Liver (tissue), 10 donors: ENCODE data around the gene GPBP1L1. TPM values are rescaled to one million over a fixed set of nuclear protein-coding genes. Genes with fewer than 3 reads are reported as not detected.

Experiments
- DNase-seq: peaks from one replicate; pipeline ENCODE4 v3.0.0-alpha.2; 2017; ENCODE audit warnings: low spot score
- H3K27ac ChIP-seq, 2 donors: one replicate each; pipeline ENCODE4 v1.7.0; 2013; ENCODE audit warnings: inconsistent platforms in 2 of 2, low read length in 2 of 2, control low read depth in 1 of 2, low read depth in 1 of 2, mild to moderate bottlenecking in 1 of 2
- H3K27me3 ChIP-seq, 4 donors: one replicate each; pipeline versions ENCODE4 v1.6.1 to v1.7.0; 2013; ENCODE audit warnings: low read length in 3 of 4, inconsistent platforms in 1 of 4, mild to moderate bottlenecking in 1 of 4, moderate library complexity in 1 of 4; ENCODE audit not compliant: control insufficient read depth in 4 of 4, insufficient read depth in 4 of 4
- H3K36me3 ChIP-seq, 4 donors: one replicate each; pipeline versions ENCODE4 v1.6.1 to v1.7.0; 2013; ENCODE audit warnings: low read length in 3 of 4, mild to moderate bottlenecking in 3 of 4, low read depth in 1 of 4, moderate library complexity in 1 of 4; ENCODE audit not compliant: control insufficient read depth in 4 of 4, insufficient read depth in 3 of 4
- H3K4me1 ChIP-seq, 4 donors: one replicate each; pipeline versions ENCODE4 v1.6.1 to v1.7.0; 2013; ENCODE audit warnings: low read length in 3 of 4, mild to moderate bottlenecking in 3 of 4, moderate library complexity in 1 of 4; ENCODE audit not compliant: control insufficient read depth in 4 of 4, insufficient read depth in 4 of 4
- H3K4me3 ChIP-seq, 3 donors: one replicate each; pipeline versions ENCODE4 v1.6.1 to v1.7.0; 2013; ENCODE audit warnings: low read length in 3 of 3, control low read depth in 1 of 3, low read depth in 1 of 3, mild to moderate bottlenecking in 1 of 3
- H3K9ac ChIP-seq, 2 donors: one replicate each; pipeline ENCODE4 v1.7.0; 2013; ENCODE audit warnings: low read length in 2 of 2, mild to moderate bottlenecking in 2 of 2, moderate library complexity in 2 of 2, control low read depth in 1 of 2, low read depth in 1 of 2
- H3K9me3 ChIP-seq, 4 donors: one replicate each; pipeline versions ENCODE4 v1.6.1 to v1.7.0; 2013; ENCODE audit warnings: low read length in 3 of 4; ENCODE audit not compliant: control insufficient read depth in 4 of 4
- ATF3 ChIP-seq: IDR thresholded peaks from 2 replicates; pipeline ENCODE4 v1.6.1; 2016; ENCODE audit warnings: antibody characterized with exemption
- CTCF ChIP-seq: fragments of 150-350 bp; IDR thresholded peaks from 2 replicates; pipeline ENCODE4 v1.5.1; 2017; ENCODE audit warnings: improper control_type of control experiment, low read depth, low read length; ENCODE audit not compliant: missing input control
- FOXA1 ChIP-seq: IDR thresholded peaks from 2 replicates; pipeline ENCODE4 v1.6.1; 2016; ENCODE audit warnings: antibody characterized with exemption
- GABPA ChIP-seq, 2 donors: IDR thresholded peaks in 1 of 2; conservative IDR thresholded peaks in 1 of 2; 2 replicates each; pipeline ENCODE4 v1.6.1; 2016; ENCODE audit warnings: antibody characterized with exemption in 2 of 2, mild to moderate bottlenecking in 1 of 2, moderate library complexity in 1 of 2
- HNF4G ChIP-seq: IDR thresholded peaks from 2 replicates; pipeline ENCODE4 v1.6.1; 2016; ENCODE audit warnings: antibody characterized with exemption
- JUND ChIP-seq, 2 donors: IDR thresholded peaks; 2 replicates each; pipeline ENCODE4 v1.6.1; 2016; ENCODE audit warnings: antibody characterized with exemption in 2 of 2
- MAX ChIP-seq: IDR thresholded peaks from 2 replicates; pipeline ENCODE4 v1.6.1; 2016; ENCODE audit warnings: antibody characterized with exemption
- NR2F2 ChIP-seq: IDR thresholded peaks from 2 replicates; pipeline ENCODE4 v1.6.1; 2016; ENCODE audit warnings: antibody characterized with exemption
- RAD21 ChIP-seq, 2 donors: IDR thresholded peaks; 2 replicates each; pipeline ENCODE4 v1.6.1; 2016; ENCODE audit warnings: antibody characterized with exemption in 2 of 2, mild to moderate bottlenecking in 2 of 2
- REST ChIP-seq: IDR thresholded peaks from 2 replicates; pipeline ENCODE4 v1.6.1; 2016; ENCODE audit warnings: antibody characterized with exemption, mild to moderate bottlenecking
- SP1 ChIP-seq: IDR thresholded peaks from 2 replicates; pipeline ENCODE4 v1.6.1; 2018; ENCODE audit warnings: antibody characterized with exemption, mild to moderate bottlenecking
- TAF1 ChIP-seq: conservative IDR thresholded peaks from 2 replicates; pipeline ENCODE4 v1.6.1; 2016; ENCODE audit warnings: antibody characterized with exemption, mild to moderate bottlenecking
- ZBTB33 ChIP-seq: IDR thresholded peaks from 2 replicates; pipeline ENCODE4 v1.6.1; 2016; ENCODE audit warnings: antibody characterized with exemption
- WGBS: extraction: QIAGEN DNeasy Blood & Tissue Kit; methylation state at CpG from one replicate; pipeline ENCODE4 v1.1.7; 2013; 5-methylcytosine and 5-hydroxymethylcytosine counted together
- polyA plus RNA-seq, 2 donors: library from polyadenylated mRNA; stranded (reverse) in 1 of 2; unstranded in 1 of 2; fragments of 200-250 nt in 1 of 2; fragments of >200 nt in 1 of 2; fragmentation: Nextera tagmentation in 1 of 2; extraction: Ambion mirVana in 1 of 2; gene quantifications; one replicate each; pipeline versions ENCODE4 v1.2.1 to v1.2.3, GENCODE V29; 2013 to 2015
- small RNA-seq: library from RNA; depleted of rRNA; stranded (forward); fragments of <200 nt; gene quantifications from one replicate; pipeline ENCODE3, GENCODE V24; 2014
- total RNA-seq, 2 donors: library from RNA; depleted of rRNA; stranded (reverse); fragments of >200 nt; gene quantifications; one replicate each; pipeline ENCODE4 v1.2.3, GENCODE V29; 2014
- donor health status: healthy.
- donor health status: healthy.
- donor health status: healthy.
- donor health status: healthy.
- donor health status: healthy.

Gene GPBP1L1
- total and polyA plus RNA-seq, 4 donors = 24.8 to 86.7 (median 53.5) TPM

- WGBS = under 1% methylated on average over 40 of the region's 41 CpGs
Observed at GRCh38 chr1:45583666-45584350, 102.5 kb downstream of the GPBP1L1 start, which contains the start of gene NASP. Gene NASP (plus strand): TSS chr1:45584041. CDS start chr1:45584147, 106 bp downstream.

GRCh38 chr1:45583264-45583665 lies 103.1 kb downstream of the GPBP1L1 start:
- under 1% methylated on average over 19 of the region's 19 CpGs for WGBS

More at GRCh38 chr1:45583666-45584350, 102.5 kb downstream of the GPBP1L1 start, which contains the start of gene NASP:
- peak; percentile 94 for DNase-seq
- Histone ChIP-seq H3K9me3 (no peaks in the 10 kb centered on the region), H3K4me3 (peak within 1 kb of the TSS; percentile 80 to 88 (median 80)), H3K9ac (peak within 1 kb of the TSS; percentile 87 to 96), H3K4me1 (peaks cover 9 to 23% (median 19%) of the 10 kb centered on the region in 4 donors), H3K27me3 (no peaks in the 10 kb centered on the region), H3K36me3 (no peaks in the 10 kb centered on the region), H3K27ac (peak within 1 kb of the TSS; percentile 71 to 93)
- no peak for TF ChIP-seq JUND (IDR thresholded peaks at IDR 0.05)
- TF ChIP-seq REST = peak; percentile 90
- peak; percentile 47 for TF ChIP-seq NR2F2
- no peak for TF ChIP-seq SP1
- peak; percentile 53 for TF ChIP-seq MAX
- peak; percentile 98 for TF ChIP-seq TAF1
- TF ChIP-seq GABPA (IDR thresholded peaks at IDR 0.05 in 1 of 2, conservative IDR thresholded peaks at IDR 0.05 in 1 of 2) = peak; percentile 71 to 84

More at GRCh38 chr1:45583264-45583665, 103.1 kb downstream of the GPBP1L1 start:
- TF ChIP-seq ZBTB33 (peak; percentile 88), HNF4G (no peak), ATF3 (no peak), RAD21 (IDR thresholded peaks at IDR 0.05) (peak in 1 of 2 donors; percentile 17), FOXA1 (no peak), SP1 (peak; percentile 65), CTCF (no peak), JUND (IDR thresholded peaks at IDR 0.05) (no peak)
- Histone ChIP-seq H3K4me3 (peak overlapping the region; percentile 74 to 88 (median 80)), H3K9ac (peak overlapping the region; percentile 6 to 70), H3K36me3 (no peaks in the 10 kb centered on the region), H3K27ac (peak overlapping the region; percentile 71 to 93), H3K4me1 (peaks cover 9 to 23% (median 18%) of the 10 kb centered on the region in 4 donors), H3K9me3 (no peaks in the 10 kb centered on the region), H3K27me3 (no peaks in the 10 kb centered on the region)
- DNase-seq = peak; percentile 93

Small RNAs within 50 kb of the gene (small RNA-seq; reads per million reads assigned to genes)
- gene AL355480.1 (not detected), gene AL355480.2 (not detected), gene AL355480.3 (not detected), gene AL355480.4 (not detected)

Other genes starting within 250 kb of the GPBP1L1 start
- 1 to 10 TPM; 6.6 to 8.2 TPM for gene TESK2, start 195.4 kb downstream of the GPBP1L1 start, total RNA-seq
- 1 to 10 TPM; 2.4 to 3.8 TPM for gene TESK2, start 195.4 kb downstream of the GPBP1L1 start, polyA plus RNA-seq
- gene CCDC163, start 186.5 kb downstream of the GPBP1L1 start, total RNA-seq = under 1 TPM; 0.84 to 0.89 TPM
- 1 to 10 TPM in 1 of 2 donors, under 1 TPM in 1; 0.56 to 1.2 TPM for gene CCDC163, start 186.5 kb downstream of the GPBP1L1 start, polyA plus RNA-seq
- 10 to 100 TPM in 1 of 2 donors, 1 to 10 TPM in 1; 2.2 to 12.5 TPM for gene MMACHC, start 186.2 kb downstream of the GPBP1L1 start, total RNA-seq
- gene MMACHC, start 186.2 kb downstream of the GPBP1L1 start, polyA plus RNA-seq = 10 to 100 TPM; 11.7 to 19.2 TPM
- 100 to 1,000 TPM; 270 to 286 TPM for gene PRDX1, start 164.6 kb downstream of the GPBP1L1 start, total RNA-seq
- 100 to 1,000 TPM; 508 to 623 TPM for gene PRDX1, start 164.6 kb downstream of the GPBP1L1 start, polyA plus RNA-seq
- gene AKR1A1, start 135.7 kb downstream of the GPBP1L1 start, total RNA-seq = 100 to 1,000 TPM in 1 of 2 donors, 10 to 100 TPM in 1; 86.3 to 240 TPM
- gene AKR1A1, start 135.7 kb downstream of the GPBP1L1 start, polyA plus RNA-seq = 100 to 1,000 TPM; 195 to 253 TPM
- 10 to 100 TPM; 44.4 to 74.9 TPM for gene NASP, start 102.5 kb downstream of the GPBP1L1 start, total RNA-seq
- 10 to 100 TPM; 24.9 to 34.9 TPM for gene NASP, start 102.5 kb downstream of the GPBP1L1 start, polyA plus RNA-seq
- 1 to 10 TPM in 1 of 2 donors, under 1 TPM in 1; 0.89 to 6.4 TPM for gene CCDC17, start 62.5 kb downstream of the GPBP1L1 start, total RNA-seq
- under 1 TPM; 0.30 to 0.57 TPM for gene CCDC17, start 62.5 kb downstream of the GPBP1L1 start, polyA plus RNA-seq
- gene TMEM69, start 1.6 kb upstream of the GPBP1L1 start, total RNA-seq = 10 to 100 TPM in 1 of 2 donors, 1 to 10 TPM in 1; 8.0 to 12.1 TPM
- gene TMEM69, start 1.6 kb upstream of the GPBP1L1 start, polyA plus RNA-seq = 10 to 100 TPM; 12.0 to 13.0 TPM
- gene IPP, start 64.1 kb upstream of the GPBP1L1 start, total RNA-seq = 1 to 10 TPM; 5.9 to 6.7 TPM
- gene IPP, start 64.1 kb upstream of the GPBP1L1 start, polyA plus RNA-seq = 1 to 10 TPM; 2.7 to 5.2 TPM
- 1 to 10 TPM; 6.5 to 9.6 TPM for gene MAST2, start 117.1 kb upstream of the GPBP1L1 start, total RNA-seq
- gene MAST2, start 117.1 kb upstream of the GPBP1L1 start, polyA plus RNA-seq = 1 to 10 TPM; 4.8 TPM